ENCODE data around the gene FAM24A. TPM values are rescaled to one million over a fixed set of nuclear protein-coding genes. Genes with fewer than 3 reads are reported as not detected.

The FAM24A gene
- total and polyA plus RNA-seq, 10 of the 15 experiments (the other 5 are each of a cell fraction or from before 2014, with no cell fraction given), result not detected

DNA sequence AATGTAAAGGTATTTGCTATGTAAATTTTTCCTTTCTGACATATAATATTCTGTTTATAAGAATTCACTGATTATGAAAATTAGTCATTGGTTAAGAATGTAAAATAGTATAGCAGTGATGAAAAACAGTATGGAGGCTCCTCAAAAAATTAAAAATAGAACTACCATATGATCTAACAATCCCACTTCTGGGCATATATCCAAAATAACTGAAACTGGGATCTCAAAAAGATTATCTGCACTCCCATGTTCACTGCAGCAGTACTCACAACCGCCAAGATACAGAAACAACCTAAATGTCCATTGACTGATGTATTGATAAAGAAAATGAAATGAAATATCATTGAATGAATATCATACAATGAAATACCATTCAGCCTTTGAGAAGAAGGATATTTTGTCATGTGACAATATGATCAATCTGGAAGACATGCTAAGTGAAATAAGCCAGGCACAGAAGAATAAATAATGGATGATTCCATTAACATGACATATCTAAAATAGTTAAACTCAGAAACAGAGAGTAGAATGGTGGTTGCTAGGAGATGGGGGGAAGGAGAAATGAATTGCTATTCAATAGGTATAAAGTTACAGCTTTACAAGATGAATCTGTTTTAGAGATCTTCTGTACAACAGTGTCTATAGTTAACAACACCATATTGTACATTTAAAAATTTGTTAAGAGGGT is 29.6 kb downstream of the FAM24A start (continued):
- TF ChIP-seq NFYB (IDR thresholded peaks at IDR 0.05; ENCODE audit: insufficient read depth, low read depth, low read length), result no peak
- TF ChIP-seq RAD21 (IDR thresholded peaks at IDR 0.05; ENCODE audit: insufficient read depth, low read depth, low read length), result no peak
- no peak for TF ChIP-seq ASH2L (IDR thresholded peaks at IDR 0.05; ENCODE audit: borderline replicate concordance, low read depth)
- TF ChIP-seq SRF (IDR thresholded peaks at IDR 0.05; ENCODE audit: low read depth in 2 of 2, low read length in 2 of 2), result no peak
- TF ChIP-seq GATAD2B (conservative IDR thresholded peaks at IDR 0.05; ENCODE audit: low read depth), result no peak
- TF ChIP-seq, protein P1, sequence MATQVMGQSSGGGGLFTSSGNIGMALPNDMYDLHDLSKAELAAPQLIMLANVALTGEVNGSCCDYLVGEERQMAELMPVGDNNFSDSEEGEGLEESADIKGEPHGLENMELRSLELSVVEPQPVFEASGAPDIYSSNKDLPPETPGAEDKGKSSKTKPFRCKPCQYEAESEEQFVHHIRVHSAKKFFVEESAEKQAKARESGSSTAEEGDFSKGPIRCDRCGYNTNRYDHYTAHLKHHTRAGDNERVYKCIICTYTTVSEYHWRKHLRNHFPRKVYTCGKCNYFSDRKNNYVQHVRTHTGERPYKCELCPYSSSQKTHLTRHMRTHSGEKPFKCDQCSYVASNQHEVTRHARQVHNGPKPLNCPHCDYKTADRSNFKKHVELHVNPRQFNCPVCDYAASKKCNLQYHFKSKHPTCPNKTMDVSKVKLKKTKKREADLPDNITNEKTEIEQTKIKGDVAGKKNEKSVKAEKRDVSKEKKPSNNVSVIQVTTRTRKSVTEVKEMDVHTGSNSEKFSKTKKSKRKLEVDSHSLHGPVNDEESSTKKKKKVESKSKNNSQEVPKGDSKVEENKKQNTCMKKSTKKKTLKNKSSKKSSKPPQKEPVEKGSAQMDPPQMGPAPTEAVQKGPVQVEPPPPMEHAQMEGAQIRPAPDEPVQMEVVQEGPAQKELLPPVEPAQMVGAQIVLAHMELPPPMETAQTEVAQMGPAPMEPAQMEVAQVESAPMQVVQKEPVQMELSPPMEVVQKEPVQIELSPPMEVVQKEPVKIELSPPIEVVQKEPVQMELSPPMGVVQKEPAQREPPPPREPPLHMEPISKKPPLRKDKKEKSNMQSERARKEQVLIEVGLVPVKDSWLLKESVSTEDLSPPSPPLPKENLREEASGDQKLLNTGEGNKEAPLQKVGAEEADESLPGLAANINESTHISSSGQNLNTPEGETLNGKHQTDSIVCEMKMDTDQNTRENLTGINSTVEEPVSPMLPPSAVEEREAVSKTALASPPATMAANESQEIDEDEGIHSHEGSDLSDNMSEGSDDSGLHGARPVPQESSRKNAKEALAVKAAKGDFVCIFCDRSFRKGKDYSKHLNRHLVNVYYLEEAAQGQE (IDR thresholded peaks at IDR 0.05; ENCODE audit: low read depth, low read length), result no peak
- no peak for TF ChIP-seq ZNF384 (IDR thresholded peaks at IDR 0.05; ENCODE audit: borderline replicate concordance, low read depth, low read length)
- TF ChIP-seq, protein P2, sequence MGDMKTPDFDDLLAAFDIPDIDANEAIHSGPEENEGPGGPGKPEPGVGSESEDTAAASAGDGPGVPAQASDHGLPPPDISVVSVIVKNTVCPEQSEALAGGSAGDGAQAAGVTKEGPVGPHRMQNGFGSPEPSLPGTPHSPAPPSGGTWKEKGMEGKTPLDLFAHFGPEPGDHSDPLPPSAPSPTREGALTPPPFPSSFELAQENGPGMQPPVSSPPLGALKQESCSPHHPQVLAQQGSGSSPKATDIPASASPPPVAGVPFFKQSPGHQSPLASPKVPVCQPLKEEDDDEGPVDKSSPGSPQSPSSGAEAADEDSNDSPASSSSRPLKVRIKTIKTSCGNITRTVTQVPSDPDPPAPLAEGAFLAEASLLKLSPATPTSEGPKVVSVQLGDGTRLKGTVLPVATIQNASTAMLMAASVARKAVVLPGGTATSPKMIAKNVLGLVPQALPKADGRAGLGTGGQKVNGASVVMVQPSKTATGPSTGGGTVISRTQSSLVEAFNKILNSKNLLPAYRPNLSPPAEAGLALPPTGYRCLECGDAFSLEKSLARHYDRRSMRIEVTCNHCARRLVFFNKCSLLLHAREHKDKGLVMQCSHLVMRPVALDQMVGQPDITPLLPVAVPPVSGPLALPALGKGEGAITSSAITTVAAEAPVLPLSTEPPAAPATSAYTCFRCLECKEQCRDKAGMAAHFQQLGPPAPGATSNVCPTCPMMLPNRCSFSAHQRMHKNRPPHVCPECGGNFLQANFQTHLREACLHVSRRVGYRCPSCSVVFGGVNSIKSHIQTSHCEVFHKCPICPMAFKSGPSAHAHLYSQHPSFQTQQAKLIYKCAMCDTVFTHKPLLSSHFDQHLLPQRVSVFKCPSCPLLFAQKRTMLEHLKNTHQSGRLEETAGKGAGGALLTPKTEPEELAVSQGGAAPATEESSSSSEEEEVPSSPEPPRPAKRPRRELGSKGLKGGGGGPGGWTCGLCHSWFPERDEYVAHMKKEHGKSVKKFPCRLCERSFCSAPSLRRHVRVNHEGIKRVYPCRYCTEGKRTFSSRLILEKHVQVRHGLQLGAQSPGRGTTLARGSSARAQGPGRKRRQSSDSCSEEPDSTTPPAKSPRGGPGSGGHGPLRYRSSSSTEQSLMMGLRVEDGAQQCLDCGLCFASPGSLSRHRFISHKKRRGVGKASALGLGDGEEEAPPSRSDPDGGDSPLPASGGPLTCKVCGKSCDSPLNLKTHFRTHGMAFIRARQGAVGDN (IDR thresholded peaks at IDR 0.05), result no peak
- TF ChIP-seq ESRRA (IDR thresholded peaks at IDR 0.05; ENCODE audit: low read length), result no peak
- TF ChIP-seq, protein P3, sequence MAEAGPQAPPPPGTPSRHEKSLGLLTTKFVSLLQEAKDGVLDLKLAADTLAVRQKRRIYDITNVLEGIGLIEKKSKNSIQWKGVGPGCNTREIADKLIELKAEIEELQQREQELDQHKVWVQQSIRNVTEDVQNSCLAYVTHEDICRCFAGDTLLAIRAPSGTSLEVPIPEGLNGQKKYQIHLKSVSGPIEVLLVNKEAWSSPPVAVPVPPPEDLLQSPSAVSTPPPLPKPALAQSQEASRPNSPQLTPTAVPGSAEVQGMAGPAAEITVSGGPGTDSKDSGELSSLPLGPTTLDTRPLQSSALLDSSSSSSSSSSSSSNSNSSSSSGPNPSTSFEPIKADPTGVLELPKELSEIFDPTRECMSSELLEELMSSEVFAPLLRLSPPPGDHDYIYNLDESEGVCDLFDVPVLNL (IDR thresholded peaks at IDR 0.05; ENCODE audit: low read depth, low read length), result no peak
- no peak for TF ChIP-seq SUZ12 (IDR thresholded peaks at IDR 0.05; ENCODE audit: unreplicated experiment)
